ENCODE results near the gene DGKD.

The DGKD gene

GRCh38 chr2:233449081-233449901, 95.0 kb downstream of the DGKD start:
- DNase-seq, result no peak

- no peak for DNase-seq
These were observed 95.9 kb downstream of the DGKD start for GRCh38 chr2:233449921-233450863.

- DNase-seq, result no peak
These were observed 96.7 kb downstream of the DGKD start for GRCh38 chr2:233450864-233451575.

DNA sequence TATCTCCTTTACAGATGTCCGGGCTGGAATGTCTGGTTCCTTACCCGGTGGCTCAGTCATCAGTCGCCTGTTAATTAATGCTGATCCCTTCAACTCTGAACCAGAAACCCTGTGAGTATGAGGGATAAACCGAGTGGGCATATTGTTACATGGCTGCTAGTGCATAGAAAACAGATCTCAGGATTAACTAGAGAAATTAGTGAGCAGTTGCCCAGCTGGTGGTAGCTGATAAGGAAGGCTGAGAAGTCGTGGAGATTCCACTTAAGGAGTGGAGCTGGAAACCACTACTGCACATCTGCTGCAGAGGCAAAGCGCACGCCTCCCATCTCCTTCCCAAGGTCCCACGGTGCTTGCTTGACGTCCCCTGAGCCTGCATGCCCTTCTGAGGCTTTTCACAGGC, 97.7 kb downstream of the DGKD start:
- no peak for DNase-seq

- no peak for DNase-seq
These were observed 99.0 kb downstream of the DGKD start for GRCh38 chr2:233453111-233453915.

- no peak for DNase-seq
These were observed 99.6 kb downstream of the DGKD start for GRCh38 chr2:233453916-233454315.

GRCh38 chr2:233455006-233455405, 100.7 kb downstream of the DGKD start:
- no peak for DNase-seq

DNA sequence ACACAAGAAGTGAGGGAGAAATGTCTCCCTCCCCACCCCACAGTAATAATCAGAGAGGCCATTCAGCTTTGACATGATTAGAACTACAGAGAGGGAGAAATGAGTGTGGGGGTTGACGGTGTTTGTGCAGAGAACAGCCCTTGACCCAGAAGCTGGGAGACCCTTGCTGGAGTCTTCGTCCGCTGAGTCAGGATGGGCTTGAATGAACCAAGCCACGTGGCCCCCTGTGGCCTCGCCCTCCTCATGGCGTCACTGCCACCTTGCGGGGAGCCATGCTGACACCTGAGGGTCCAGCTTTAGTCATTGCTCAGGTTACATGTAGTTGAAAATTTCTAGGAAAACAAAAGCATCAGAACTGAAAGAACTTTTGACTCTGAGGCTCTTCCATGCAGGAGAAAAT, 101.2 kb downstream of the DGKD start:
- no peak for DNase-seq

GRCh38 chr2:233456111-233456510, 101.8 kb downstream of the DGKD start:
- DNase-seq, result no peak

- no peak for DNase-seq
These were observed 102.6 kb downstream of the DGKD start for GRCh38 chr2:233456934-233457333.

DNA sequence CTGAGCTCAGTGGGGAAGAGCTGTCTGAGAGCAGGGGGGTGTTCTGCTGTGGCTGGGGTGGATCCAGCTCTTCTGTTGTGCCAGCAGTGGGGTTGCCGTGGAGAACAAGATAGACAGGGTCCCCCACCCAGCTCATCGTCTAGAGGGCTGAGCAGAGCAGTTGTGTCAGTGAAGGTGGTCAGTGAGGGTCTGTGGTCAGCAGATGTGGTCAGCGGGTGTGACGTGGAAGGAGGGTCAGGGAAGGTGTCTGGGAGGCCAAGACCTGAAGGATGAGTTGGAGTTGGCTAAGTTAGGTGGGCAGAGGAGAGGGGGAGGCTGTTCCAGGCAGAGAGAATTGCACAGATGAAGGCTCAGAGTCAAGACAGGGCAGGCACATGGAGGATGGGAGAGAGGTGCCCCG, 103.1 kb downstream of the DGKD start:
- DNase-seq, result no peak

GRCh38 chr2:233458031-233458610, 103.8 kb downstream of the DGKD start:
- DNase-seq, result no peak

GRCh38 chr2:233458826-233459225, 104.5 kb downstream of the DGKD start:
- DNase-seq, result no peak

GRCh38 chr2:233459426-233459825, 105.1 kb downstream of the DGKD start:
- DNase-seq, result no peak

DNA sequence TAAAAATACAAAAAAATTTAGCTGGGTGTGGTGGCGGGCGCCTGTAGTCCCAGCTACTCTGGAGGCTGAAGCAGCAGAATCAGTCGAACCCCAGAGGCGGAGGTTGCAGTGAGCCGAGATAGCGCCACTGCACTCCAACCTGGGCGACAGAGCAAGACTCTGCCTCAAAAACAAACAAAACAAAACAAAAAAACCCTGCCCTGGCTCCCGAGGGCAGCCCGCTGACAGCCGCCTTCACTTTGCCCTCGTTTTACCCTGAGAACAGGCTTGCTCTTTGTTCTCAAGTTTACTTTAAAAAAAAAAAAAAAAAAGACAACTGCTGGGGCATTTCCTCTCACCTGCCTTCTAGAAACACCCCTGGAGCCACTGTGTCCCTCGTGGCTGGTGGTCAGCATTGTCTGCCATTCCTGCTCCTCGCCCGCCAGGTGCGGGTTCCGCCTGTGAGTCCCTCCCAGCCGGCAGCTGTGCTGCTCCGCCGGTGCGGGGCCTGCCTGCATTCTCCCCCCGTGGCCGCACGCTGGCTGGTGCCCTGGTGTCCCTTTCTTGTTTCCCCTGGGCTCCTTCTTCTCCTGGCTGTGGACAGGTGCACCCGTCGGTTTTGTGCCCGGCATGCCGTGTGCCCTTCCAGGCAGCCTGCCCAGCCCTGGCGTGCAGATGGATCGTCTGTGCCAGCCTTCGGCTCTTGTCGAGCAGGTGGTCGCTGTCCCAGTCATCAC, 106.6 kb downstream of the DGKD start:
- DNase-seq, result no peak

GRCh38 chr2:233461481-233461891, 107.2 kb downstream of the DGKD start:
- no peak for DNase-seq

GRCh38 chr2:233462202-233462785, 108.0 kb downstream of the DGKD start:
- no peak for DNase-seq

DNA sequence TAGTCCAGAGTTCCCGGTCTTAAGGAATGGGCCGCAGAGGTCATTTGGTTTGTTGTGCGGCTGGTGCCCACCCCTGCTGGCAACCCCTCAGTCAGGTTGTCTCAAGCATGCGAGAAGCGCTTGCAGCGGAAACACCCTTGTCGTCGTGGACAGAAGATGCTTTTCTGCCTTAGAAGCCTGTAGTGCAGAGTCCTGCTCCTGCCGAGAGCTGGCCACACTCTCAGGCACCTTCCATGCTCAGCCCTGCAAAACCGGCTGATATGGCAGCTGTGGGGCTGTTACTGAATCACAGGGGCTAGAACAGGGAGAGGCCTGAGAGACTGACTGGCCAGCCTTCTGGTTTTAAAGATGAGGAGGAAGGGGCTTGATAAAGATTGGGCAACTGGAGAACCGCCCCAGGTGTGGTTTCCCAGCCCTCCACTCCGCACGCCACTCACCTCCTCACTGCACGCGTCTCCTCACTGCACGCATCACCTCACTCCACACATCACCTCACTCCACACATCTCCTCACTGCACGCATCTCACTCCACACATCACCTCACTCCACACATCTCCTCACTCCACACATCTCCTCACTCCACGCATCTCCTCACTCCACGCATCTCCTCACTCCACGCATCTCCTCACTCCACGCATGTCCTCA, 108.7 kb downstream of the DGKD start:
- no peak for DNase-seq

DNA sequence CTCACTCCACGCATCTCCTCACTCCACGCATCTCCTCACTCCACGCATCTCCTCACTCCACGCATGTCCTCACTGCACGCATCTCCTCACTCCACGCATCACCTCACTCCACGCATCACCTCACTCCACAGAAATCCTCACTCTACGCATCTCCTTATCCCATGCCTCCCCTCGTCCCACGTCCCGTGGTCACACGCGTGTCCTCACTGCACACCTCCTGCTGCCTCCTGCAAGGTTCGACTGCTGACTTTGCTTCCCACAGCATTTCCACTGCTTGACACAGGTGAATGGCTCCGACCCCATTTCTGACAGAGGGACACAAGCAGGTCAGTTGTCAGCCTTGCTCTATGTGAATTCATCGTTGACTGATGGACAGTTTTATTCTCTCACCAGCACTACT, 109.3 kb downstream of the DGKD start:
- no peak for DNase-seq

GRCh38 chr2:233464056-233464455, 109.8 kb downstream of the DGKD start:
- no peak for DNase-seq

Data from CD4-positive, alpha-beta T cell treated with Interferon alpha-2 for 1 hour (primary cell).